ENCODE measurements around the gene NOB1.

DNA sequence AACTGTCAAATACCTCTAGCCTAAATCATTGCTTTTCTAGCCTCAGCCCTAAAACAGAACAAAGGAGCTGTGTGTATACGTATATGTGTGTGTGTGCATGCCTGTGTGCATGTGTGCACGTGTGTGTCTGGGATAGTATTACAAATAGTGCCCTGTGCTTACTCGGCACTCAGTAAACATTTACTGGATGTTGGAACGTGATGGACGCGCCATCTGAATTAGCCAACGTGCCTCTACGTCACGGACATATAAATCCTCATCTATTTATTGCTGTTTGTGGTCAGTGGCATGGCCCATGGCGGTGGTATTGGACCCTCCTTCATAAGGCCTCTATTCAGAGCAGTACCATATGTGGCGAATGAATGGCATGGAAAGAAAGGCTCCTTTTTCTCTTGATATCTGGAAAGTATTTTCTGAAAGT lies 44.9 kb upstream of the NOB1 start:
- TF ChIP-seq, protein P1, sequence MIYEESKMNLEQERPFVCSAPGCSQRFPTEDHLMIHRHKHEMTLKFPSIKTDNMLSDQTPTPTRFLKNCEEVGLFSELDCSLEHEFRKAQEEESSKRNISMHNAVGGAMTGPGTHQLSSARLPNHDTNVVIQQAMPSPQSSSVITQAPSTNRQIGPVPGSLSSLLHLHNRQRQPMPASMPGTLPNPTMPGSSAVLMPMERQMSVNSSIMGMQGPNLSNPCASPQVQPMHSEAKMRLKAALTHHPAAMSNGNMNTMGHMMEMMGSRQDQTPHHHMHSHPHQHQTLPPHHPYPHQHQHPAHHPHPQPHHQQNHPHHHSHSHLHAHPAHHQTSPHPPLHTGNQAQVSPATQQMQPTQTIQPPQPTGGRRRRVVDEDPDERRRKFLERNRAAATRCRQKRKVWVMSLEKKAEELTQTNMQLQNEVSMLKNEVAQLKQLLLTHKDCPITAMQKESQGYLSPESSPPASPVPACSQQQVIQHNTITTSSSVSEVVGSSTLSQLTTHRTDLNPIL (CRISPR knock-in tag; IDR thresholded peaks at IDR 0.05; ENCODE audit: low read depth) = no peak
- TF ChIP-seq ZNF70 (CRISPR knock-in tag; IDR thresholded peaks at IDR 0.05) = no peak

All from SK-N-SH treated with all-trans-retinoic acid at 6 μM for 48 hours (cell line).